HEK293 (cell line): ENCODE measurements around the gene CAB39.

ENCODE experiments used
- ZNF211 ChIP-seq: fragments of 450-650 bp; formaldehyde crosslinking; IDR thresholded peaks from 2 replicates; pipeline ENCODE4 v1.5.1; 2016; ENCODE audit warnings: low read depth, missing biosample characterization, missing genetic modification characterization
- TF ChIP-seq, protein P1 (sequence below): fragments of 450-650 bp; formaldehyde crosslinking; IDR thresholded peaks from 2 replicates; pipeline ENCODE4 v1.5.1; 2016; ENCODE audit warnings: missing biosample characterization, missing genetic modification characterization

DNA sequence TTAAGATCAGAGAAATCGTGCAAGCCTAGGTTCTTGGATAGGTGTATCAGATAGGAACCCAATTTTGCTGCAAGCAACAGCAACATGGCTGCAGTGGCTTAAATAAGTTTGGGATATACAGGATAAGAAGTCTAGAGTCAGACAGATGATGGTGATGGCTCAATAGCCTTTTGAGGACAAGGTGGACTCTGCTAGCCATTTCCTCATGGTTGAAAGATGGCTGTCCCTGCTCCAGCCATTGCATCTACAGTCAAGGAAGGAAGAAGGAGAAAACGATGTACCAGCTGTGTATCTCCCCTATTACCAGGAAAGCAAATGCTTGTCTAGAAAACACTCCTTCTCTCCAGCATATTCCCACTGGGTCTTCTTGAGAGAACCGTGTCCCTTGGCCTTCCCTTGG lies 30.1 kb upstream of the CAB39 start:
- TF ChIP-seq, protein P1, sequence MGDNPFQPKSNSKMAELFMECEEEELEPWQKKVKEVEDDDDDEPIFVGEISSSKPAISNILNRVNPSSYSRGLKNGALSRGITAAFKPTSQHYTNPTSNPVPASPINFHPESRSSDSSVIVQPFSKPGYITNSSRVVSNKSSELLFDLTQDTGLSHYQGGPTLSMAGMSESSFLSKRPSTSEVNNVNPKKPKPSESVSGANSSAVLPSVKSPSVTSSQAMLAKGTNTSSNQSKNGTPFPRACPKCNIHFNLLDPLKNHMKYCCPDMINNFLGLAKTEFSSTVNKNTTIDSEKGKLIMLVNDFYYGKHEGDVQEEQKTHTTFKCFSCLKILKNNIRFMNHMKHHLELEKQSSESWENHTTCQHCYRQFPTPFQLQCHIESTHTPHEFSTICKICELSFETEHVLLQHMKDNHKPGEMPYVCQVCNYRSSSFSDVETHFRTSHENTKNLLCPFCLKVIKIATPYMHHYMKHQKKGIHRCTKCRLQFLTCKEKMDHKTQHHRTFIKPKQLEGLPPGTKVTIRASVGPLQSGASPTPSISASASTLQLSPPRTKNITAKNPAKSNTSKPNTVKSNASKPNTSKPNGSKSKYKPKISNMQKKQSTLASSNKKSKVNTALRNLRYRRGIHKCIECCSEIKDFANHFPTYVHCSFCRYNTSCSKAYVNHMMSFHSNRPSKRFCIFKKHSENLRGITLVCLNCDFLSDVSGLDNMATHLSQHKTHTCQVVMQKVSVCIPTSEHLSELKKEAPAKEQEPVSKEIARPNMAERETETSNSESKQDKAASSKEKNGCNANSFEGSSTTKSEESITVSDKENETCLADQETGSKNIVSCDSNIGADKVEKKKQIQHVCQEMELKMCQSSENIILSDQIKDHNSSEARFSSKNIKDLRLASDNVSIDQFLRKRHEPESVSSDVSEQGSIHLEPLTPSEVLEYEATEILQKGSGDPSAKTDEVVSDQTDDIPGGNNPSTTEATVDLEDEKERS (tag by site-specific recombination): no peak
- TF ChIP-seq ZNF211 (tag by site-specific recombination): no peak
